Measurements from ENCODE around the gene HIVEP3.

DNA sequence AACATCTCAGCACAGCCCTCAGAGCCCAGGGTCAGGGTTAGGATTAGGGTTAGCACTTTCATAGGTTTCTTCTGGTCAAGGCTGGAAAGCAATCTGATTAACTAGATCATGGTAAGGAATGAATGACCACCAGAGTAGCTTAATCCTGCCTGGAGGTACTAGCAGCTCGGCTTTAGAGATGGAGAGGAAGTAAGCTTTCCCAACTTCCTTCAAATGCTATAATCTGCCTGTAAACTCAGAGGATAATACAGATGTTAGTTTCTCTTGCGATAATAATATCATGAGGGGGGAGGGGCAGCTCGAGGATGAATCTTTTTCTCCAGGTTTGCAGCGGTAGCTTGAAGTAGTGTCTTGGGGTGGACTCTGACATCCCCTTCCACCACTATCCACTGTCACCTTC, 194.9 kb downstream of the HIVEP3 start:
- TF ChIP-seq, protein P1, sequence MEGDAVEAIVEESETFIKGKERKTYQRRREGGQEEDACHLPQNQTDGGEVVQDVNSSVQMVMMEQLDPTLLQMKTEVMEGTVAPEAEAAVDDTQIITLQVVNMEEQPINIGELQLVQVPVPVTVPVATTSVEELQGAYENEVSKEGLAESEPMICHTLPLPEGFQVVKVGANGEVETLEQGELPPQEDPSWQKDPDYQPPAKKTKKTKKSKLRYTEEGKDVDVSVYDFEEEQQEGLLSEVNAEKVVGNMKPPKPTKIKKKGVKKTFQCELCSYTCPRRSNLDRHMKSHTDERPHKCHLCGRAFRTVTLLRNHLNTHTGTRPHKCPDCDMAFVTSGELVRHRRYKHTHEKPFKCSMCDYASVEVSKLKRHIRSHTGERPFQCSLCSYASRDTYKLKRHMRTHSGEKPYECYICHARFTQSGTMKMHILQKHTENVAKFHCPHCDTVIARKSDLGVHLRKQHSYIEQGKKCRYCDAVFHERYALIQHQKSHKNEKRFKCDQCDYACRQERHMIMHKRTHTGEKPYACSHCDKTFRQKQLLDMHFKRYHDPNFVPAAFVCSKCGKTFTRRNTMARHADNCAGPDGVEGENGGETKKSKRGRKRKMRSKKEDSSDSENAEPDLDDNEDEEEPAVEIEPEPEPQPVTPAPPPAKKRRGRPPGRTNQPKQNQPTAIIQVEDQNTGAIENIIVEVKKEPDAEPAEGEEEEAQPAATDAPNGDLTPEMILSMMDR (IDR thresholded peaks at IDR 0.05) = no peak
- TF ChIP-seq POLR2A (IDR thresholded peaks at IDR 0.05) = no peak

Measured in lower leg skin (tissue), 3 donors.